Lung (tissue), 12 donors: Measurements from ENCODE around the gene ZBTB38. TPM values are rescaled to one million over a fixed set of nuclear protein-coding genes. Genes with fewer than 3 reads are reported as not detected.

Experiments used
- ATAC-seq: fragments of 200-7000 bp; cut with Tn5 transposase; one replicate; pipeline ENCODE4 v1.9.1; 2020; ENCODE audit warnings: moderate number of reproducible peaks; ENCODE audit not compliant: insufficient read depth, low FRiP score
- DNase-seq, 3 donors: peaks; one replicate each; pipeline ENCODE4 v3.0.0-alpha.2; 2013 to 2017
- H3K27ac ChIP-seq, 2 donors: one replicate each; pipeline ENCODE4 v1.5.1; 2013; ENCODE audit warnings: mild to moderate bottlenecking in 2 of 2, moderate library complexity in 2 of 2, control low read depth in 1 of 2, inconsistent platforms in 1 of 2, low read depth in 1 of 2, low read length in 1 of 2
- H3K27me3 ChIP-seq, 3 donors: one replicate each; pipeline ENCODE4 v1.5.1; 2013; ENCODE audit warnings: low read length in 2 of 3; ENCODE audit not compliant: control insufficient read depth in 3 of 3, insufficient read depth in 3 of 3
- H3K36me3 ChIP-seq, 4 donors: one replicate each; pipeline ENCODE4 v1.5.1; 2013; ENCODE audit warnings: low read length in 4 of 4, mild to moderate bottlenecking in 1 of 4, moderate library complexity in 1 of 4; ENCODE audit not compliant: control insufficient read depth in 4 of 4, insufficient read depth in 4 of 4
- H3K4me1 ChIP-seq, 5 donors: one replicate each; pipeline ENCODE4 v1.5.1; 2013; ENCODE audit warnings: low read length in 5 of 5, mild to moderate bottlenecking in 2 of 5, moderate library complexity in 1 of 5; ENCODE audit not compliant: control insufficient read depth in 5 of 5, insufficient read depth in 5 of 5
- H3K4me3 ChIP-seq: one replicate; pipeline ENCODE4 v1.5.1; 2013; ENCODE audit warnings: mild to moderate bottlenecking, control low read depth, moderate library complexity
- H3K9ac ChIP-seq, 2 donors: one replicate each; pipeline ENCODE4 v1.5.1; 2013; ENCODE audit warnings: low read length in 2 of 2, control low read depth in 1 of 2; ENCODE audit not compliant: insufficient read depth in 1 of 2
- H3K9me3 ChIP-seq, 4 donors: one replicate each; pipeline ENCODE4 v1.5.1; 2013; ENCODE audit warnings: low read length in 3 of 4, mild to moderate bottlenecking in 1 of 4, moderate library complexity in 1 of 4; ENCODE audit not compliant: control insufficient read depth in 4 of 4, insufficient read depth in 3 of 4
- WGBS, 2 donors: extraction: QIAGEN DNeasy Blood & Tissue Kit; methylation state at CpG; one replicate each; pipeline ENCODE4 v1.1.7; 2013; 5-methylcytosine and 5-hydroxymethylcytosine counted together
- polyA plus RNA-seq, 2 donors: library from polyadenylated mRNA; stranded (reverse); fragments of 200-250 nt; gene quantifications; one replicate each; pipeline ENCODE4 v1.2.1, GENCODE V29; 2013
- total RNA-seq, 2 donors: library from RNA; depleted of rRNA in 1 of 2; stranded (reverse); fragments of >200 nt in 1 of 2; gene quantifications; one replicate each; pipeline ENCODE4 v1.2.1, GENCODE V29; 2014 to 2021
- TF ChIP-seq, protein P1 (sequence below): IDR thresholded peaks from 2 replicates; pipeline ENCODE4 v1.5.1; 2012; ENCODE audit warnings: mild to moderate bottlenecking; ENCODE audit errors: control extremely low read depth, extremely low read depth
- donor health status: control.
- donor health status: control.
- donor health status: Bipolar disorder and iron deficiency.
- donor health status: healthy.
- donor health status: DM: yes; HTN: yes; CAD: no.

Gene ZBTB38
- total and polyA plus RNA-seq, 4 donors, result 9.3 to 111 (median 53.5) TPM

DNA sequence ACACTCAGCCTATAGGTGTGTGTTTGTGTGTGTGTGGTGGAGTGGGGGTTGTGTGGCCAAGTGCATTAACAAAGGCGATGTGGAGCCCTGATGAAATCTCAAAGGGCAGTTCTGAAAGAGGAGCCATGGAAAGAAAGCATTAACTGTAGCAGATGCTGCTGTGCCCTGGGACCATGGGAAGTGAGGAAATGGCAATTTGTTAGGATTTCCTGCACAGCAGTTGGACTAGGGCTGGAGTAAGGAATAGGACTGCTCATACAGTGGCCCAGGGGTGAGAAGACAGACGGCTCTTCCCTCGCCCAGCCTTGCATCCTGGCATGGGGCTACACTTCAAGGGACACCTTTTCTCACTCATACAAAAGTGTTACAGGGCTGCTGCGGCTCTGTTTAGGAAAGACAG is 12.3 kb upstream of the ZBTB38 start:
- H3K27me3 ChIP-seq, result no peaks in the 10 kb centered on the region
- 77 to 93% methylated on average over 4 of the region's 4 CpGs for WGBS, 2 donors
- no peak overlapping the region for H3K27ac ChIP-seq
- DNase-seq, result peak in 1 of 3 donors; percentile 9
- no peak for ATAC-seq
- H3K9ac ChIP-seq, result no peak overlapping the region
- no peaks in the 10 kb centered on the region for H3K36me3 ChIP-seq
- peaks cover 0 to 2% (median 0%) of the 10 kb centered on the region in 5 donors for H3K4me1 ChIP-seq
- TF ChIP-seq, protein P1, sequence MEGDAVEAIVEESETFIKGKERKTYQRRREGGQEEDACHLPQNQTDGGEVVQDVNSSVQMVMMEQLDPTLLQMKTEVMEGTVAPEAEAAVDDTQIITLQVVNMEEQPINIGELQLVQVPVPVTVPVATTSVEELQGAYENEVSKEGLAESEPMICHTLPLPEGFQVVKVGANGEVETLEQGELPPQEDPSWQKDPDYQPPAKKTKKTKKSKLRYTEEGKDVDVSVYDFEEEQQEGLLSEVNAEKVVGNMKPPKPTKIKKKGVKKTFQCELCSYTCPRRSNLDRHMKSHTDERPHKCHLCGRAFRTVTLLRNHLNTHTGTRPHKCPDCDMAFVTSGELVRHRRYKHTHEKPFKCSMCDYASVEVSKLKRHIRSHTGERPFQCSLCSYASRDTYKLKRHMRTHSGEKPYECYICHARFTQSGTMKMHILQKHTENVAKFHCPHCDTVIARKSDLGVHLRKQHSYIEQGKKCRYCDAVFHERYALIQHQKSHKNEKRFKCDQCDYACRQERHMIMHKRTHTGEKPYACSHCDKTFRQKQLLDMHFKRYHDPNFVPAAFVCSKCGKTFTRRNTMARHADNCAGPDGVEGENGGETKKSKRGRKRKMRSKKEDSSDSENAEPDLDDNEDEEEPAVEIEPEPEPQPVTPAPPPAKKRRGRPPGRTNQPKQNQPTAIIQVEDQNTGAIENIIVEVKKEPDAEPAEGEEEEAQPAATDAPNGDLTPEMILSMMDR, result no peak
- H3K4me3 ChIP-seq, result no peak overlapping the region
- no peaks in the 10 kb centered on the region for H3K9me3 ChIP-seq

DNA sequence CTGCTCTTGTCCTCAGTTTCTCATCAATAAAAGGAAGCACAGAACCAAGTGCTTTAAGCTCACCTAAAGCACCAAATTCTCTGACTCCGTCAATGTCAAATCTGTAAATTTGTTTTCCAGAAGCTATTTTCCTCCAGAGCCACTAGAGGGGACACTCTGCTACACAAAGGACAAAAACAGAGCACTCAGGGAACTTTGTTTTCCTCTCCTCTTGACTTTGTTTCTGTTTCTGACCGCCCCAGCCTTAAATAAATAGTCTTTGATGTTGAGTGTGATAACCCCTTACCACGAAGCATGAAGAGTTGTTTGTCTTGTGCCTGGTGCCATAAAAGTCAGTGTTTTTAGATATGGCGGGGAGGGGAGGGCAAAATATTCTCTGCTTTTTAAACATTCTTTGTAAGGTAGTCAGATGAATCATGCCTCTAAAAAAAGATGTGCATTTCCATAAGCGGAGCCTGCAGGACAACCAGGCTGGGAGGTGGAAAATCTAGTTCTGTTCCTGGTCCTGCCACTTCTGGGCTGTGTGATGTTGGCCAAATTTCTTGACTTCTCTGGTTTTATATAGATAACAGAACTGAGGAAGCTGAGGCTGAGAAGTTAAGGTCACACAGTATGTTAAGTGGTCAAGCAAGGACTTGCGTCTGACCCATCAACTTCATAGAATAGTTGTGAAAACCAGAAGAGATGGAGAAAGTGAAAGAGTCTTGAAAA is 7.3 kb upstream of the ZBTB38 start:
- H3K4me1 ChIP-seq, result peaks cover 0 to 7% (median 3%) of the 10 kb centered on the region in 5 donors
- no peaks in the 10 kb centered on the region for H3K9me3 ChIP-seq
- no peaks in the 10 kb centered on the region for H3K36me3 ChIP-seq
- TF ChIP-seq, protein P1, result peak; percentile 82
- WGBS, 2 donors, result 17 to 29% methylated on average over 6 of the region's 6 CpGs
- DNase-seq, result peak; percentile 43 to 93 (median 89)
- no peaks in the 10 kb centered on the region for H3K27me3 ChIP-seq
- peak overlapping the region in 1 of 2 donors; percentile 45 for H3K9ac ChIP-seq
- H3K27ac ChIP-seq, result peak overlapping the region; percentile 33 to 61
- peak; percentile 75 for ATAC-seq
- H3K4me3 ChIP-seq, result no peak overlapping the region

DNA sequence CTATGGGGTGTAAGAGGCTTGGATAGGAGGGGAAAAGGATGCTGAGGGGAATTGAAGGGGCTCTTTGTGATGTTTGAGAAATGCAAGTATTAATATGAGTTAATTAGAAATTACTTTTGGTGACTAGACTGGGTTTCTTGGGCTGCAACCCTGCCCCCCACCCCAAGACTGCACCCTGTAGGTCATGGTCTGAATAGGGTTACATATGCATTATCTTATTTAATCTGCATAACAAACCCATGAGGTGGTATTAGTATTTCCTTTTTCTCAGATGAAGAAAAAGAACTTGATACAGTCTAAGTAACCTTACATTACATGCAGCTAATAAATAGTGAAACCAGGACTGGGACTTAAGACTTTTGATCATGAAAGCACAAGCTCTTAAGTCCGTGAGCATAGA is 5.6 kb upstream of the ZBTB38 start:
- Histone ChIP-seq H3K9me3 (no peaks in the 10 kb centered on the region), H3K9ac (no peak overlapping the region), H3K27ac (no peak overlapping the region), H3K4me3 (no peak overlapping the region), H3K27me3 (no peaks in the 10 kb centered on the region), H3K4me1 (peaks cover 7 to 21% (median 18%) of the 10 kb centered on the region in 5 donors), H3K36me3 (no peaks in the 10 kb centered on the region)
- WGBS, 2 donors, result 91 to 93% methylated on average over 1 of the region's 1 CpG
- TF ChIP-seq, protein P1, result no peak
- no peak for ATAC-seq
- no peak for DNase-seq

DNA sequence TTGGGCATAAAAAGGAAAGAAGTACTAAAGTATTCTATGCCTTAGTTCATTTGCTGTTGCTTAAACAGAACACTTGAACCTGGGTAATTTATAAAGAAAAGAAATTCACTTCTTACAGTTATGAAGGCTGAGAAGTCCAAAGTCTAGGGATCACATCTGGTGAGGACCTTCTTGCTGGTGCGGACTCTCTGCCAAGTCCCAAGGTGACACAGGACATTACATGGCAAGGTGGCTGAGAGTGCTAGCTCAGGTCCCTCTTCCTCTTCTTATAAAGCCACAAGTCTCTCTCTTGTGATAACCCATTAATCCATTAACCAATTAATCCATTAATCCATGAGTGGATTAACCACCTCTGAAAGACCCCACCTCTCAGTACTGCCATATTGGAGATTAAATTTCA is 3.1 kb upstream of the ZBTB38 start:
- TF ChIP-seq, protein P1, result no peak
- H3K27me3 ChIP-seq, result no peaks in the 10 kb centered on the region
- no peak for DNase-seq
- no peak overlapping the region for H3K4me3 ChIP-seq
- no peak overlapping the region for H3K9ac ChIP-seq
- no peak overlapping the region for H3K27ac ChIP-seq
- peaks cover 10 to 42% (median 30%) of the 10 kb centered on the region in 5 donors for H3K4me1 ChIP-seq
- ATAC-seq, result no peak
- no peaks in the 10 kb centered on the region for H3K9me3 ChIP-seq
- WGBS, 2 donors, result 100% methylated on average over 1 of the region's 1 CpG
- no peaks in the 10 kb centered on the region for H3K36me3 ChIP-seq
